HG03196 (cell line): ENCODE results near the gene ATP2A3.
"Not testable (repeated sequence)": the region's sequence is repeated elsewhere in the genome, so short reads cannot be mapped to it uniquely, and the experiment has no call there.

Experiments used
- ATAC-seq: cut with Tn5 transposase; IDR thresholded peaks from one replicate; pipeline ENCODE4 v1.9.1; 2021; ENCODE audit not compliant: unreplicated experiment

Gene ATP2A3

GRCh38 chr17:3992370-3992769 lies 28.1 kb upstream of the ATP2A3 start:
- no peak for ATAC-seq

- ATAC-seq: not testable (repeated sequence)
These were observed 27.5 kb upstream of the ATP2A3 start for GRCh38 chr17:3991699-3992098.

GRCh38 chr17:3990386-3991127 lies 26.3 kb upstream of the ATP2A3 start:
- ATAC-seq: no peak

- no peak for ATAC-seq
These were observed 25.0 kb upstream of the ATP2A3 start for GRCh38 chr17:3989041-3989886.

- ATAC-seq: no peak
These were observed 24.2 kb upstream of the ATP2A3 start for GRCh38 chr17:3988297-3989040.

DNA sequence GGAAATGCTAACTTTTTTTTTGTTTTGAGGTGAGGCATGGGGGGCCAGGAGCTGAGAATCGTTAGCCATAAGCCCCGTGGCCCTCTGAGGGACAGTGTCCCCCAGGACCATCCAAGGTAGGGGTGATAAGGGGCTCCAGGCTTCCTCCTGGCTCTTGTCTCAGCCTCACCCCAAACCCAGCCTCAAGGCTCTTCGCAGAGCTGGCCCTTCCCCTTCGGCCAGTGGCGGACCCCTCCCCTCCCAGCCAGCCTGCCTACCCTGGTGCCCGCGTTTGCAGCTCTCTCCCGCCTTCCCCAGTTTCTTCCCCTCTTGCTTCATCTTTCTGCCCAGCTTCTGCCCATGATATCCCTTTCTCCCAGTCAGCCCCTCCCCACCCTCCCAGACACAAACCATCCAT lies 22.7 kb upstream of the ATP2A3 start:
- ATAC-seq: no peak

DNA sequence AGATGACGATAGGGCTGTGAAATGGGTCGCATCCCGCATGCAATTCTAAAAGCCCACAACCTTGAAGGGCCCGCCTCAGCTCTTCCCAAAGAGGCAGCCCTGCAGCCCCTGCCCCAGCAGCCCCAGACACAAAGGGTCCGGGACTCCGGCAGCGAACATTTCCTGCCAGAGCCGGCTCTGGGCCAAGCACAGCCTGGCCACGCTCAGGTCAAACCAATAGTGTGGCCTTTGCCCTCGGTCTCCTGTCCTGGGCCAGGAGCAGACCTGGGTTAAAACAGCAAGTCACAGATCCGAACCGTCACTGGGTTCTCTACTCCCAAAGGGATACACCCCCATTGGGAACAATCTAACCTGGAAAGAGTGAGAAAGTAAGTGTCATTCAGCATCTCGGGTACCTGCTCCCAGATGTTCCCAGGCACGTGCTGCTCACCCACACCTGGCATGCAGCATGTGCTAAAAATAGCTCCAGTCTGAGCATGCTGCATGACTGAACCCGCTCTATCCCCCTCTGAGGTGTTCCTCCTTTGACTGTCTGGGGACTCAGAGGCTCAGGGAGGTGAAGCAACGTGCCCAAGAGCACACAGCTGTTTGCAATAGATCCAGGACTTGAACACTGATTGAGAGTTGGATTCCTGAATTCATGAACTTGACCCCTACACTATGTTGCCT lies 22.2 kb upstream of the ATP2A3 start:
- ATAC-seq: no peak

- ATAC-seq: no peak
These were observed 21.6 kb upstream of the ATP2A3 start for GRCh38 chr17:3985846-3986245.

- no peak for ATAC-seq
These were observed 19.6 kb upstream of the ATP2A3 start for GRCh38 chr17:3983606-3984484.

DNA sequence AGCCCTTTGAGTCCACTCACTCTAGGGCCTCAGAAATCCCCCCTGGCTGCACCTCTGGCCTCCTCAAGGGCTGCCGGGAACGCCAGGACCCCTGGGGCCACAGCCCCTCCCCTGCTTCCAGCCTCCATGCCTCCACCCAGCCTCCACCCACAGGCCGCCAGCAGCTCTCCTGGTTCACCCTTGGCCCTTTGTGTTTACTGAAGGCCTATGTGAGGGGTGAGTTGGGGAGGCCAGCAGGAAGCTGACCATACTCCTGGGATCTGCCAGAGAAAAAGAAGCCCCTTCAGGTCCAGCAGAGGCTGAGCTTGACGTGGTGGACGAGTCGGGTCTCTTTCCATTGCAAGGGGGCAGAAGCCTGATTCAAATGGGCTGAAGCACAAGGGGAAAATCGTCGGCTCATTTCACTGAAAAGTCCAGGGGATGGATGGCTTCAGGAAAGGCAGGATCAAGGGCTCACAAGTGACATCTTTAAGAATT lies 18.3 kb upstream of the ATP2A3 start:
- no peak for ATAC-seq

- ATAC-seq: no peak
These were observed 17.9 kb upstream of the ATP2A3 start for GRCh38 chr17:3982113-3982512.

- no peak for ATAC-seq
These were observed 17.2 kb upstream of the ATP2A3 start for GRCh38 chr17:3981455-3981854.

DNA sequence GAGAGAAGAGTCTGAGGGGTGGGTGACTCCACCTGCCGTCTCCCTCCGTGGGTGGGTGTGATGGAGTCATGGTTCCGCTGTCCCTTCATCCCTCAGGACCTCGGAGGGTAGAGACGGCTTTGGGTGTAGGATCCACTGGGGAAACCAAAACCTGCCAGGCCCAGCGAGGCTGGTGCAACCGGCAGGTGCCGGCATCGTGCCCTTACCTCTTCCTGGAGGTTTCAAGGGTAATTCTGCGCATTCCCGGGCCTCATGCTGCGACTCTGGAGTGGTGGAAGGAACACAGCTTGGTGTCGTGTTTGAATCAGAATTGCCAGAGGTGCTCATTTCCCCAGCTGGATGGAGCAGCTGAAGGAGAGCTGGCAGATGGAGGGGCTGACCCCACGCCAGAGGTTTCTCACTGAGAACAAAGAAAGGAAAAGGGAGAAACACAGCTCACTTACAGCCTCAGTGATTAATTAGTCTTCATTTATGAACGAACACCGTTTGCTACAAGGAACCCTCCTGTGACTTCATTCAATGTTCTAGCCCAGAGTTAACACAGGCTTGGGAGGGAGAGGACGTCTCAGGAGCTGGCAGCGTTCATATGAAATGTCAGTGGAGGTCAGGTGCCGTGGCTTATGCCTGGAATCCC lies 16.3 kb upstream of the ATP2A3 start:
- ATAC-seq: no peak

DNA sequence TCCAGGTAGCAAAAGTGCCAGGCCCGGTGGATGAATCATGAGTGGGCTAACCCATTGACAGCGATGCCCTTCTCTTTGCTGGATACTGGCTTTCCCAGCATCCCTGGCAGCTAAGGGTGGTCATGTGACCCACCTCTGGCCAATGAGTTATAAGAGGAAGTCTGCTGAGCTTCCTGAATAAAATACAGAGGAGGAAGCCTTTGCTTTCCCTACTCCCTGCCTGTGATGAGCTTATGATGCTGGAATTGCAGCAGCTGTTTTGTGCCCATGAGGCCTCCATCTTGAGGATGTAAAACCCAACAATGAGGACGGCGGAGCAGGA lies 15.0 kb upstream of the ATP2A3 start:
- ATAC-seq: no peak

- ATAC-seq: no peak
These were observed 14.4 kb upstream of the ATP2A3 start for GRCh38 chr17:3978421-3979289.

DNA sequence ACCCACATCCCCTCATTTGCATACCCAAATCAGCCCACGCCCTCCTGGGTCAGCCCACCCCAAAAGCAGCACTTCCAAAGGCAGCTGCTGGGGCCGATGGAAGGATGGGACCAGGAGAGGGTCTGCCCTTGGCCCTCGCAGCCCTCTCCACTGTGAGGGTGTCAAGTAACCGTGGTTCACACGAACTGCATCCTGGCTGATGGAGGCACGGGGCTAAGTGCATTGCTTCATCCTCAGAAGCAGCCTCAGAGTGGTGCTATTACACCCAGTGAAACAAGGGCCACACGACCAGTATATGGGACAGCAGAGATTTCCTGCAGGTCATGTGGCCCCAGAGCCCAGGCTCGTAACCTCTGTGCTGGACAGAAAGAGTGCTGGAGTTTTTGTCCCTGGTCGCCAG lies 13.2 kb upstream of the ATP2A3 start:
- no peak for ATAC-seq

- no peak for ATAC-seq
These were observed 12.5 kb upstream of the ATP2A3 start for GRCh38 chr17:3976675-3977171.

DNA sequence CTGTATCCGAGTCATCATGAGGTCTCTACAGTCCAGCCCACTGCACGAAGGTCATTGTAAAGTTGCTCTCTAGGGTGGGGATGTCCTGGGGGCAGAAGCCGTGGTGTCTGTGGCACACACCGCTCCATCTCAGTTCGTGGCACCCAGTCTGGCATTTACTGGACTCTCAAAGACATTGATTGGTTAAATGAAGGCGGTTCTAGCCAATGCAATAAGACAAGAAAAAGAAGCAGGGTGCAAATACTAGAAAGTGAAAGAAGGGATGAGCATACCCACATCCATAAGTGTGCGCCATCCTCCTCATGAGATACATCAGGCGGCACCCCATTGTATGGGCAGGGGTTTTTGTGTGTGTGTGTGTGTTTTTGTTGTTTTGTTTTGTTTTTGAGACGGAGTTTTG lies 10.7 kb upstream of the ATP2A3 start:
- ATAC-seq: no peak
